Adrenal gland (tissue), 12 donors: Measurements from ENCODE around the gene SMURF2. TPM values are rescaled to one million over a fixed set of nuclear protein-coding genes. Genes with fewer than 3 reads are reported as not detected.

Experiments
- DNase-seq, 7 donors: peaks; one replicate each; pipeline ENCODE4 v3.0.0-alpha.2; 2019 to 2020
- H3K27ac ChIP-seq, 5 donors: fragments of 200-600 bp; sonication (generic) in 4 of 5; 1 replicate in 3 of 5; 2 replicates in 2 of 5; pipeline versions ENCODE4 v1.5.1 to v1.8.0; 2016 to 2020; ENCODE audit warnings: mild to moderate bottlenecking in 1 of 5
- H3K27me3 ChIP-seq: fragments of 200-600 bp; 2 replicates; pipeline ENCODE4 v1.8.0; 2021
- H3K36me3 ChIP-seq, 2 donors: fragments of 200-600 bp; replicated peaks in 1 of 2; 1 replicate in 1 of 2; 2 replicates in 1 of 2; pipeline versions ENCODE4 v1.5.1 to v1.8.0; 2018 to 2022
- H3K4me1 ChIP-seq, 2 donors: fragments of 200-600 bp; replicated peaks in 1 of 2; 1 replicate in 1 of 2; 2 replicates in 1 of 2; pipeline versions ENCODE4 v1.5.1 to v1.8.0; 2018 to 2021
- H3K4me3 ChIP-seq, 4 donors: fragments of 200-600 bp; sonication (generic) in 3 of 4; one replicate each; pipeline ENCODE4 v1.5.1; 2016 to 2018
- H3K9me3 ChIP-seq, 3 donors: fragments of 200-600 bp; sonication (generic) in 1 of 3; replicated peaks in 1 of 3; 1 replicate in 2 of 3; 2 replicates in 1 of 3; pipeline versions ENCODE4 v1.5.1 to v1.8.0; 2016 to 2021
- POLR2A ChIP-seq, 2 donors: fragments of 450-650 bp; IDR thresholded peaks; one replicate each; pipeline ENCODE4 v1.6.1; 2017; ENCODE audit warnings: antibody characterized with exemption in 2 of 2, mild to moderate bottlenecking in 2 of 2, moderate library complexity in 1 of 2
- WGBS, 4 donors: extraction: QIAGEN DNeasy Blood & Tissue Kit in 2 of 4; methylation state at CpG; one replicate each; pipeline versions ENCODE4 v1.1.5 to v1.1.7; 2013 to 2017; 5-methylcytosine and 5-hydroxymethylcytosine counted together
- intact Hi-C, 2 donors: fragments of 100-400 bp; cut with DNase I; formaldehyde crosslinking; loops; one replicate each; pipeline versions ENCODE4 v1.14.1 to v1.15.0; 2022 to 2023
- polyA plus RNA-seq, 3 donors: library from polyadenylated mRNA; stranded (reverse); fragments of 200-250 nt in 2 of 3; fragments of 350-450 nt in 1 of 3; fragmentation: Illumina TruSeq in 1 of 3; extraction: RNeasy Lipid Tissue Mini Kit (QIAGEN cat#74804) in 1 of 3; gene quantifications; one replicate each; pipeline ENCODE4 v1.2.3, GENCODE V29; 2013 to 2014
- total RNA-seq, 9 donors: library from RNA; depleted of rRNA in 4 of 9; stranded (reverse); fragments of >200 nt in 4 of 9; fragments of 120-200 nt in 1 of 9; fragmentation: NEBNext Ultra II Directional in 1 of 9; extraction: Animal tissue kit (Norgen Biotek cat#: 25700) in 1 of 9; gene quantifications; one replicate each; pipeline versions ENCODE4 v1.1.0 to v1.2.4, GENCODE V29; 2013 to 2023
- TF ChIP-seq, protein P1 (sequence below), 6 experiments: fragments of 450-650 bp in 4 of 6; fragments of 200-600 bp in 2 of 6; sonication (generic) in 1 of 6; IDR thresholded peaks; 1 replicate in 5 of 6; 2 replicates in 1 of 6; pipeline versions ENCODE4 v1.5.1 to v1.8.0; 2016 to 2021; ENCODE audit warnings: antibody characterized with exemption in 6 of 6, mild to moderate bottlenecking in 2 of 6, moderate library complexity in 1 of 6
- donor health status: healthy with polysubstance abuse.
- donor health status: Bipolar disorder and iron deficiency.
- donor health status: DM: yes; HTN: yes; CAD: no.
- donor health status: DM: no; HTN: no; CAD: no.
- donor health status: DM: no; HTN: no; CAD: no.
- donor health status: DM: yes; HTN: yes; CAD: no.

The SMURF2 gene
- total and polyA plus RNA-seq, 12 donors = 7.7 to 36.9 (median 15.0) TPM

DNA sequence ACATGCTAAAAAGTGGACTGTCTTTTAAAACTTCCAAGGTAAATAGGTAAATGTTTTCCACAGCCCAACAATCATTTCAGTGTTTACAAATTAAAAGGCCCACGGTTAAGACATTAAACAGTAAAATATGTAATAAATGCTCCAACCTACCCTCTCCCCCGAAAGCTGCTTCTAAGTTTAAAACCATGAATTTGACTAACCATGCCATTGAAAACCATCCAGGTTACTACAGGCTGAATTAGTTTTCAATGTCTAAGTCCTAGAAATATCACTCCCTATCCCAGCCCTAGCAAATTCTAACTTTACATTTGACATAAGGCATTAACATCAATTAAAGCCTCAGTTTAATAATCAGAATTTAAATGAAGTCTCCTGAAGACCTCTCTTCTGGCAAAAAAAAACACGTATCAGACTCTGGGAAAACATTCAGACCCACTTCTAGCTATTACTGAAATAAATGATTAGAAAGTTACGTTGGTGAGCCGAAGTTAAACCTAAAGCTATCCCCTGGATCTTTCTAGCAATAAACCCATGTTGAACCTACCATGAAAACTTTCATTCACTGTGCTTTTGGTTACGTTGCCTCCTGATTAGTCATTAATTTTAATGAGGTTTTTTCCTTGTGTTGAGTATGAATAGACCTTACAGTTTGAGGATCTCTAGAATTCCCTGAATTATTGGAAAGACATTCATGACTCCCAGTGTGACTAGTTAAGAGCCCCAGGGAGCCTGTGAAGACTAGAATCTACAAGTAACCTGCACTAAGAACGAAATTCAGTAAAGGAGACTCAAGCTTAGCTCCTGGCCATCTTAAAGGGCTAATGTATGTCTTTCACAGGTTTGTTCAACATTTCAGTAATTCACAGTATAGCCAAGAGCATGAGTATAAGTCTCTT, 163.6 kb downstream of the SMURF2 start:
- Histone ChIP-seq H3K4me1 (peaks cover 41 to 86% of the 10 kb centered on the region in 2 donors), H3K36me3 (peaks cover 0 to 63% of the 10 kb centered on the region in 2 donors), H3K27ac (peak overlapping the region in 1 of 5 donors; percentile 61), H3K27me3 (no peaks in the 10 kb centered on the region), H3K4me3 (no peak overlapping the region), H3K9me3 (no peaks in the 10 kb centered on the region)
- 60 to 66% (median 63%) methylated on average over 7 of the region's 7 CpGs for WGBS, 4 donors
- TF ChIP-seq, protein P1, sequence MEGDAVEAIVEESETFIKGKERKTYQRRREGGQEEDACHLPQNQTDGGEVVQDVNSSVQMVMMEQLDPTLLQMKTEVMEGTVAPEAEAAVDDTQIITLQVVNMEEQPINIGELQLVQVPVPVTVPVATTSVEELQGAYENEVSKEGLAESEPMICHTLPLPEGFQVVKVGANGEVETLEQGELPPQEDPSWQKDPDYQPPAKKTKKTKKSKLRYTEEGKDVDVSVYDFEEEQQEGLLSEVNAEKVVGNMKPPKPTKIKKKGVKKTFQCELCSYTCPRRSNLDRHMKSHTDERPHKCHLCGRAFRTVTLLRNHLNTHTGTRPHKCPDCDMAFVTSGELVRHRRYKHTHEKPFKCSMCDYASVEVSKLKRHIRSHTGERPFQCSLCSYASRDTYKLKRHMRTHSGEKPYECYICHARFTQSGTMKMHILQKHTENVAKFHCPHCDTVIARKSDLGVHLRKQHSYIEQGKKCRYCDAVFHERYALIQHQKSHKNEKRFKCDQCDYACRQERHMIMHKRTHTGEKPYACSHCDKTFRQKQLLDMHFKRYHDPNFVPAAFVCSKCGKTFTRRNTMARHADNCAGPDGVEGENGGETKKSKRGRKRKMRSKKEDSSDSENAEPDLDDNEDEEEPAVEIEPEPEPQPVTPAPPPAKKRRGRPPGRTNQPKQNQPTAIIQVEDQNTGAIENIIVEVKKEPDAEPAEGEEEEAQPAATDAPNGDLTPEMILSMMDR (IDR thresholded peaks at IDR 0.05) = no peak
- TF ChIP-seq POLR2A (IDR thresholded peaks at IDR 0.05) = no peak
- no peak for DNase-seq
- intact Hi-C loops = no loop called here

DNA sequence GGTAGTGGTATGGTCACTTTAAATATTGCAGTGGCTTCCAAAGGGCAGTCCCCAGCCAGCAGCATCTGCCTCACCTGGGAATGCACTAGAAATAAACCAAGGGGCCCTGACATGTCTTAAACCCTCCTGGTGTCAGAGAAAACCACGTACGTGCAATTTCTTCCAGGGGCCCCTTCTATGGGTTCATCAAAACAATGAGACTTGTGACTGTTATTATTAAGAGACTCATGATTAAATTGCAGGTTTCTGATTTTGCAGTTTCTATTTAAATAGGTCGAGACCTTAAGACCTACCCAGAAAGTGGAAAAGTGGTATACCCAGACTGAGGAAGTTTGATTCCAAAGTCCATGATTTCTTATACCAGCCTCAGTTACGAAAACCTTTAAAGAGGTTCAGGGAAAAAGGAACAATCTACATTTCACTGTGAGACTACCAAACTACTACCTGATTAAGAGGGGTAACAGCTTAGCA, 164.5 kb downstream of the SMURF2 start:
- H3K36me3 ChIP-seq = peaks cover 0 to 62% of the 10 kb centered on the region in 2 donors
- no peaks in the 10 kb centered on the region for H3K9me3 ChIP-seq
- H3K4me1 ChIP-seq = peaks cover 35 to 76% of the 10 kb centered on the region in 2 donors
- peak overlapping the region; percentile 37 to 89 (median 76) for H3K27ac ChIP-seq
- intact Hi-C loops = no loop called here
- TF ChIP-seq, protein P1 (IDR thresholded peaks at IDR 0.05) = no peak
- no peak for TF ChIP-seq POLR2A (IDR thresholded peaks at IDR 0.05)
- WGBS, 4 donors = 35 to 50% (median 41%) methylated on average over 4 of the region's 4 CpGs
- no peak for DNase-seq
- no peaks in the 10 kb centered on the region for H3K27me3 ChIP-seq
- peak overlapping the region in 1 of 4 donors; percentile 71 for H3K4me3 ChIP-seq

- no peaks in the 10 kb centered on the region for H3K9me3 ChIP-seq
- H3K27me3 ChIP-seq = no peaks in the 10 kb centered on the region
- peaks cover 0 to 57% of the 10 kb centered on the region in 2 donors for H3K36me3 ChIP-seq
- TF ChIP-seq POLR2A (IDR thresholded peaks at IDR 0.05) = peak; percentile 36 to 83
- TF ChIP-seq, protein P1 (IDR thresholded peaks at IDR 0.05) = peak; percentile 9 to 55 (median 42)
- H3K4me3 ChIP-seq = peak within 1 kb of the TSS; percentile 16 to 71 (median 50)
- peak; percentile 89 to 96 (median 94) for DNase-seq
- intact Hi-C loops = no loop called here
- H3K4me1 ChIP-seq = peaks cover 30 to 70% of the 10 kb centered on the region in 2 donors
- H3K27ac ChIP-seq = peak within 1 kb of the TSS; percentile 37 to 89 (median 76)
- 0 to 2% (median 1%) methylated on average over 33 to 50 of the region's 50 CpGs for WGBS, 4 donors
Observed at GRCh38 chr17:64496786-64497564, 165.1 kb downstream of the SMURF2 start, which contains the start of gene POLG2. TSS of gene POLG2 (minus strand) at chr17:64497054. CDS start at chr17:64496968, 86 bp downstream.

DNA sequence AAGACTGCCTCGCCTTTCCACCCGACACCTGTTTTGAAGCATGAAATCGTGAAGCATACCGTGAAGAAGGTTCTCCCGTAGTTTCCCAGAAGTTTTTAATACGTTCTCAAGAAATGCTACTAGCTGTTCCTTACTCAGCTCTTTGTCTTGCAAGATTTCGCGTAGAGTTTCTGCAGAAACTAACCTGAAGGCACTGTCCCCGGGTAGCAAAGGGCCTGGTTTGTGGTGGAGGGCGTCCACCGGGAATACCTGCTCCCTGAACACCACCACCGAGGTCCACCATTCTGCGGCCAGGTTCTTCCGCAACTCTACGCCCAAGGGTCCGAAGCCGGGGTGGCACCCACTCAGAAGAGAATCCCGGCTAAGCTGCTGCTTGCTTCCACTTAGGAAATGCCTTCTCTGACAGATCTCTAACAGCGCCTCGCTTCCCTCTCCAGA, 165.7 kb downstream of the SMURF2 start:
- peaks cover 24 to 64% of the 10 kb centered on the region in 2 donors for H3K4me1 ChIP-seq
- H3K27ac ChIP-seq = peak overlapping the region; percentile 37 to 89 (median 76)
- H3K36me3 ChIP-seq = peaks cover 0 to 55% of the 10 kb centered on the region in 2 donors
- no peak for DNase-seq
- H3K27me3 ChIP-seq = no peaks in the 10 kb centered on the region
- intact Hi-C loops = no loop called here
- WGBS, 4 donors = 0 to 2% (median 1%) methylated on average over 19 to 20 of the region's 20 CpGs
- TF ChIP-seq POLR2A (IDR thresholded peaks at IDR 0.05) = no peak
- TF ChIP-seq, protein P1 (IDR thresholded peaks at IDR 0.05) = no peak
- peak overlapping the region; percentile 16 to 71 (median 50) for H3K4me3 ChIP-seq
- H3K9me3 ChIP-seq = no peaks in the 10 kb centered on the region
